Pons (tissue), 1 donor: Measurements from ENCODE around the gene DHRS3.

Experiments used
- DNase-seq: peaks from one replicate; pipeline ENCODE4 v3.0.0-alpha.2; 2016; ENCODE audit warnings: low spot score

DHRS3 gene

GRCh38 chr1:12598974-12599373, 19.0 kb downstream of the DHRS3 start:
- DNase-seq, result no peak

- no peak for DNase-seq
These were observed 20.2 kb downstream of the DHRS3 start for GRCh38 chr1:12597792-12598191.

GRCh38 chr1:12596007-12596821, 21.8 kb downstream of the DHRS3 start:
- peak; percentile 61 for DNase-seq

- DNase-seq, result no peak
These were observed 22.3 kb downstream of the DHRS3 start for GRCh38 chr1:12595757-12596006.

GRCh38 chr1:12594966-12595756, 22.8 kb downstream of the DHRS3 start:
- DNase-seq, result no peak

- no peak for DNase-seq
These were observed 23.5 kb downstream of the DHRS3 start for GRCh38 chr1:12594490-12594889.

GRCh38 chr1:12593621-12594066, 24.4 kb downstream of the DHRS3 start:
- no peak for DNase-seq

GRCh38 chr1:12592496-12592895, 25.5 kb downstream of the DHRS3 start:
- DNase-seq, result no peak

GRCh38 chr1:12591267-12591938, 26.6 kb downstream of the DHRS3 start:
- DNase-seq, result no peak

GRCh38 chr1:12588695-12589094, 29.3 kb downstream of the DHRS3 start:
- no peak for DNase-seq

GRCh38 chr1:12587981-12588640, 29.9 kb downstream of the DHRS3 start:
- no peak for DNase-seq

GRCh38 chr1:12585951-12586942, 31.8 kb downstream of the DHRS3 start:
- DNase-seq, result no peak

GRCh38 chr1:12585536-12585935, 32.5 kb downstream of the DHRS3 start:
- DNase-seq, result no peak

GRCh38 chr1:12584900-12585525, 33.0 kb downstream of the DHRS3 start:
- DNase-seq, result no peak

GRCh38 chr1:12583484-12583883, 34.5 kb downstream of the DHRS3 start:
- no peak for DNase-seq

- no peak for DNase-seq
These were observed 35.4 kb downstream of the DHRS3 start for GRCh38 chr1:12582649-12583048.

GRCh38 chr1:12581179-12581578, 36.8 kb downstream of the DHRS3 start:
- DNase-seq, result no peak

GRCh38 chr1:12580054-12580887, 37.7 kb downstream of the DHRS3 start:
- no peak for DNase-seq

- no peak for DNase-seq
These were observed 39.1 kb downstream of the DHRS3 start for GRCh38 chr1:12578860-12579422.
